GM23338 (cell line): ENCODE data around the gene SPN. TPM values are rescaled to one million over a fixed set of nuclear protein-coding genes. Genes with fewer than 3 reads are reported as not detected.
A peak's percentile ranks its signal among the peaks of the same experiment; 100 is the strongest.
"Not testable (repeated sequence)": the region's sequence is repeated elsewhere in the genome, so short reads cannot be mapped to it uniquely, and the experiment has no call there.

Experiments used
- ATAC-seq: fragments of 200-7000 bp; cut with Tn5 transposase; 3 replicates; pipeline ENCODE4 v1.9.1; 2020
- DNase-seq: peaks from one replicate; pipeline ENCODE4 v3.0.0-alpha.2; 2015; ENCODE audit warnings: low spot score
- H2AFZ ChIP-seq: fragments of 200-600 bp; sonication (generic); 2 replicates; pipeline ENCODE4 v1.8.0; 2016; ENCODE audit warnings: antibody characterized with exemption, mild to moderate bottlenecking, moderate library complexity
- H3F3A ChIP-seq: fragments of 200-600 bp; sonication (generic); replicated peaks from 2 replicates; pipeline ENCODE4 v1.8.0; 2017; ENCODE audit warnings: antibody characterized with exemption, mixed run types, low read depth
- H3K27ac ChIP-seq: fragments of 200-600 bp; sonication (generic); 2 replicates; pipeline ENCODE4 v1.6.1; 2016; ENCODE audit warnings: low read depth
- H3K27me3 ChIP-seq: fragments of 200-600 bp; sonication (generic); 2 replicates; pipeline ENCODE4 v1.8.0; 2016; ENCODE audit warnings: mild to moderate bottlenecking, mixed run types, moderate library complexity; ENCODE audit not compliant: insufficient read depth
- H3K36me3 ChIP-seq: fragments of 200-600 bp; sonication (generic); 2 replicates; pipeline ENCODE4 v1.8.0; 2016; ENCODE audit warnings: mild to moderate bottlenecking; ENCODE audit not compliant: insufficient read depth
- H3K4me1 ChIP-seq: fragments of 200-600 bp; sonication (generic); 2 replicates; pipeline ENCODE4 v1.8.0; 2016; ENCODE audit warnings: mild to moderate bottlenecking, moderate library complexity; ENCODE audit not compliant: insufficient read depth
- H3K4me2 ChIP-seq: fragments of 200-600 bp; sonication (generic); 2 replicates; pipeline ENCODE4 v1.7.1; 2017; ENCODE audit warnings: mixed run types
- H3K4me3 ChIP-seq: fragments of 200-600 bp; sonication (generic); 2 replicates; pipeline ENCODE4 v1.6.1; 2016; ENCODE audit warnings: mixed run types
- H3K79me2 ChIP-seq: fragments of 200-600 bp; sonication (generic); replicated peaks from 2 replicates; pipeline ENCODE4 v1.8.0; 2017; ENCODE audit warnings: mild to moderate bottlenecking; ENCODE audit not compliant: insufficient read depth
- H3K9me2 ChIP-seq: fragments of 200-600 bp; sonication (generic); 2 replicates; pipeline ENCODE4 v1.8.0; 2017; ENCODE audit not compliant: insufficient read depth
- H4K20me1 ChIP-seq: fragments of 200-600 bp; sonication (generic); replicated peaks from 2 replicates; pipeline ENCODE4 v1.8.0; 2017; ENCODE audit warnings: mild to moderate bottlenecking; ENCODE audit not compliant: insufficient read depth
- H3K27ac Mint-ChIP-seq: 2 replicates; pipeline ENCODE4 v1.8.0; 2020; ENCODE audit warnings: inconsistent platforms, mild to moderate bottlenecking, moderate library complexity, mixed read lengths
- H3K27me3 Mint-ChIP-seq: 3 replicates; pipeline ENCODE4 v1.8.0; 2022; ENCODE audit warnings: low read depth, mild to moderate bottlenecking, moderate library complexity, mixed read lengths, inconsistent platforms; ENCODE audit not compliant: insufficient read depth, poor library complexity
- H3K36me3 Mint-ChIP-seq: 3 replicates; pipeline ENCODE4 v1.8.0; 2021; ENCODE audit warnings: low read depth, mild to moderate bottlenecking, inconsistent platforms, moderate library complexity, mixed read lengths
- H3K4me1 Mint-ChIP-seq: 3 replicates; pipeline ENCODE4 v1.8.0; 2020; ENCODE audit warnings: mild to moderate bottlenecking, inconsistent platforms, mixed read lengths
- H3K4me3 Mint-ChIP-seq: 3 replicates; pipeline ENCODE4 v1.8.0; 2021; ENCODE audit warnings: moderate library complexity, mild to moderate bottlenecking, inconsistent platforms, mixed read lengths
- H3K9me3 Mint-ChIP-seq: 3 replicates; pipeline ENCODE4 v1.8.0; 2020; ENCODE audit warnings: moderate library complexity, mild to moderate bottlenecking, inconsistent platforms, mixed read lengths
- CREB1 ChIP-seq: fragments of 250-450 bp; sonication (Bioruptor Pico); IDR thresholded peaks from 2 replicates; pipeline ENCODE4 v1.5.0; 2020; ENCODE audit warnings: low read depth, mild to moderate bottlenecking, moderate library complexity
- EZH2 ChIP-seq: fragments of 200-600 bp; sonication (generic); IDR thresholded peaks from one replicate; pipeline ENCODE4 v1.8.0; 2017; ENCODE audit warnings: antibody characterized with exemption, mild to moderate bottlenecking, low read depth; ENCODE audit not compliant: unreplicated experiment
- EZH2phosphoT487 ChIP-seq: fragments of 200-600 bp; sonication (generic); IDR thresholded peaks from one replicate; pipeline ENCODE4 v1.8.1; 2018; ENCODE audit warnings: antibody characterized with exemption; ENCODE audit not compliant: unreplicated experiment
- POLR2AphosphoS5 ChIP-seq: IDR thresholded peaks from 2 replicates; pipeline ENCODE4 v1.6.1; 2016; ENCODE audit warnings: antibody characterized with exemption, low read depth
- ZNF114 ChIP-seq: fragments of 250-450 bp; sonication (Bioruptor Pico); IDR thresholded peaks from 2 replicates; pipeline ENCODE4 v1.5.0; 2020; ENCODE audit warnings: mild to moderate bottlenecking, moderate library complexity
- polyA plus RNA-seq: library from polyadenylated mRNA; unstranded; fragments of >200 nt; fragmentation: Nextera tagmentation; extraction: Ambion mirVana; gene quantifications from 2 replicates; pipeline ENCODE4 v1.2.1, GENCODE V29; 2016
- total RNA-seq: library from RNA; depleted of rRNA; stranded (reverse); fragments of >200 nt; shearing (Covaris generic); gene quantifications from 2 replicates; pipeline ENCODE4 v1.2.3, GENCODE V29; 2014
- TF ChIP-seq, protein P1 (sequence below): fragments of 250-450 bp; sonication (Bioruptor Pico); IDR thresholded peaks from 2 replicates; pipeline ENCODE4 v1.5.0; 2020; ENCODE audit warnings: mild to moderate bottlenecking, moderate library complexity
- TF ChIP-seq, protein P2 (sequence below): IDR thresholded peaks from one replicate; pipeline ENCODE4 v1.6.1; 2018; ENCODE audit warnings: antibody characterized with exemption; ENCODE audit not compliant: unreplicated experiment
- TF ChIP-seq, protein P3 (sequence below): IDR thresholded peaks from 2 replicates; pipeline ENCODE4 v1.6.1; 2016; ENCODE audit warnings: antibody characterized with exemption

Gene SPN
- total and polyA plus RNA-seq, 2 experiments from 2014 or later = 0.52 to 2.3 TPM

- TF ChIP-seq, protein P1, sequence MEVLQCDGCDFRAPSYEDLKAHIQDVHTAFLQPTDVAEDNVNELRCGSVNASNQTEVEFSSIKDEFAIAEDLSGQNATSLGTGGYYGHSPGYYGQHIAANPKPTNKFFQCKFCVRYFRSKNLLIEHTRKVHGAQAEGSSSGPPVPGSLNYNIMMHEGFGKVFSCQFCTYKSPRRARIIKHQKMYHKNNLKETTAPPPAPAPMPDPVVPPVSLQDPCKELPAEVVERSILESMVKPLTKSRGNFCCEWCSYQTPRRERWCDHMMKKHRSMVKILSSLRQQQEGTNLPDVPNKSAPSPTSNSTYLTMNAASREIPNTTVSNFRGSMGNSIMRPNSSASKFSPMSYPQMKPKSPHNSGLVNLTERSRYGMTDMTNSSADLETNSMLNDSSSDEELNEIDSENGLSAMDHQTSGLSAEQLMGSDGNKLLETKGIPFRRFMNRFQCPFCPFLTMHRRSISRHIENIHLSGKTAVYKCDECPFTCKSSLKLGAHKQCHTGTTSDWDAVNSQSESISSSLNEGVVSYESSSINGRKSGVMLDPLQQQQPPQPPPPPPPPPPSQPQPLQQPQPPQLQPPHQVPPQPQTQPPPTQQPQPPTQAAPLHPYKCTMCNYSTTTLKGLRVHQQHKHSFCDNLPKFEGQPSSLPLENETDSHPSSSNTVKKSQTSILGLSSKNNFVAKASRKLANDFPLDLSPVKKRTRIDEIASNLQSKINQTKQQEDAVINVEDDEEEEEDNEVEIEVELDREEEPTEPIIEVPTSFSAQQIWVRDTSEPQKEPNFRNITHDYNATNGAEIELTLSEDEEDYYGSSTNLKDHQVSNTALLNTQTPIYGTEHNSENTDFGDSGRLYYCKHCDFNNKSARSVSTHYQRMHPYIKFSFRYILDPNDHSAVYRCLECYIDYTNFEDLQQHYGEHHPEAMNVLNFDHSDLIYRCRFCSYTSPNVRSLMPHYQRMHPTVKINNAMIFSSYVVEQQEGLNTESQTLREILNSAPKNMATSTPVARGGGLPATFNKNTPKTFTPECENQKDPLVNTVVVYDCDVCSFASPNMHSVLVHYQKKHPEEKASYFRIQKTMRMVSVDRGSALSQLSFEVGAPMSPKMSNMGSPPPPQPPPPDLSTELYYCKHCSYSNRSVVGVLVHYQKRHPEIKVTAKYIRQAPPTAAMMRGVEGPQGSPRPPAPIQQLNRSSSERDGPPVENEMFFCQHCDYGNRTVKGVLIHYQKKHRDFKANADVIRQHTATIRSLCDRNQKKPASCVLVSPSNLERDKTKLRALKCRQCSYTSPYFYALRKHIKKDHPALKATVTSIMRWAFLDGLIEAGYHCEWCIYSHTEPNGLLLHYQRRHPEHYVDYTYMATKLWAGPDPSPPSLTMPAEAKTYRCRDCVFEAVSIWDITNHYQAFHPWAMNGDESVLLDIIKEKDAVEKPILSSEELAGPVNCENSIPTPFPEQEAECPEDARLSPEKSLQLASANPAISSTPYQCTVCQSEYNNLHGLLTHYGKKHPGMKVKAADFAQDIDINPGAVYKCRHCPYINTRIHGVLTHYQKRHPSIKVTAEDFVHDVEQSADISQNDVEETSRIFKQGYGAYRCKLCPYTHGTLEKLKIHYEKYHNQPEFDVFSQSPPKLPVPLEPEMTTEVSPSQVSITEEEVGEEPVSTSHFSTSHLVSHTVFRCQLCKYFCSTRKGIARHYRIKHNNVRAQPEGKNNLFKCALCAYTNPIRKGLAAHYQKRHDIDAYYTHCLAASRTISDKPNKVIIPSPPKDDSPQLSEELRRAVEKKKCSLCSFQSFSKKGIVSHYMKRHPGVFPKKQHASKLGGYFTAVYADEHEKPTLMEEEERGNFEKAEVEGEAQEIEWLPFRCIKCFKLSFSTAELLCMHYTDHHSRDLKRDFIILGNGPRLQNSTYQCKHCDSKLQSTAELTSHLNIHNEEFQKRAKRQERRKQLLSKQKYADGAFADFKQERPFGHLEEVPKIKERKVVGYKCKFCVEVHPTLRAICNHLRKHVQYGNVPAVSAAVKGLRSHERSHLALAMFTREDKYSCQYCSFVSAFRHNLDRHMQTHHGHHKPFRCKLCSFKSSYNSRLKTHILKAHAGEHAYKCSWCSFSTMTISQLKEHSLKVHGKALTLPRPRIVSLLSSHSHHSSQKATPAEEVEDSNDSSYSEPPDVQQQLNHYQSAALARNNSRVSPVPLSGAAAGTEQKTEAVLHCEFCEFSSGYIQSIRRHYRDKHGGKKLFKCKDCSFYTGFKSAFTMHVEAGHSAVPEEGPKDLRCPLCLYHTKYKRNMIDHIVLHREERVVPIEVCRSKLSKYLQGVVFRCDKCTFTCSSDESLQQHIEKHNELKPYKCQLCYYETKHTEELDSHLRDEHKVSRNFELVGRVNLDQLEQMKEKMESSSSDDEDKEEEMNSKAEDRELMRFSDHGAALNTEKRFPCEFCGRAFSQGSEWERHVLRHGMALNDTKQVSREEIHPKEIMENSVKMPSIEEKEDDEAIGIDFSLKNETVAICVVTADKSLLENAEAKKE (CRISPR knock-in tag) = no peak
- no peak for TF ChIP-seq EZH2
- TF ChIP-seq CREB1 (CRISPR knock-in tag) = no peak
Measured at GRCh38 chr16:29651774-29652349, 11.2 kb upstream of the SPN start (continued).

DNA sequence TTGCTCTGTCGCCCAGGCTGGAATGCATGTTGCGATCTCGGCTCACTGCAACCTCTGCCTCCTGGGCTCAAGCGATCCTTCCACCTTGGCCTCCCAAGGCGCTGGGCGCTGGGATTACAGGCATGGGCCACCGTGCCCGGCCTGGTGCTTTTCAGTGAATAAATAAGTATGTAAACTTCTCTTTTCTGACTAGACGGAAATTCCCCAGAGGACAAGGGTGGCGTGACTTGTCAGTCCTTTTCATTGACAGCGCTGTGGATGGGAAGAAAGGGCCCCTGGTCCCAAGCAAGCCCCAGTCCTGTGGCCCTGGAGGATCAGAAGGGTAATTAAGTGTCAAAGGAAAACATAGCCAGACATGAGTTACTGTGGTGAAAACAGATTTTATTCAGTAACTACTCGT is 9.6 kb upstream of the SPN start:
- no peak overlapping the region for H3K4me3 ChIP-seq
- peaks cover 7% of the 10 kb centered on the region for H3K4me1 Mint-ChIP-seq
- H3K27me3 Mint-ChIP-seq = peaks cover 14% of the 10 kb centered on the region
- H4K20me1 ChIP-seq = no peaks in the 10 kb centered on the region
- no peak overlapping the region for H3K27ac Mint-ChIP-seq
- no peak for ATAC-seq
- H3K4me1 ChIP-seq = peaks cover 11% of the 10 kb centered on the region
- TF ChIP-seq EZH2 = no peak
- TF ChIP-seq ZNF114 (CRISPR knock-in tag) = no peak
- TF ChIP-seq CREB1 (CRISPR knock-in tag) = no peak
- TF ChIP-seq, protein P2, sequence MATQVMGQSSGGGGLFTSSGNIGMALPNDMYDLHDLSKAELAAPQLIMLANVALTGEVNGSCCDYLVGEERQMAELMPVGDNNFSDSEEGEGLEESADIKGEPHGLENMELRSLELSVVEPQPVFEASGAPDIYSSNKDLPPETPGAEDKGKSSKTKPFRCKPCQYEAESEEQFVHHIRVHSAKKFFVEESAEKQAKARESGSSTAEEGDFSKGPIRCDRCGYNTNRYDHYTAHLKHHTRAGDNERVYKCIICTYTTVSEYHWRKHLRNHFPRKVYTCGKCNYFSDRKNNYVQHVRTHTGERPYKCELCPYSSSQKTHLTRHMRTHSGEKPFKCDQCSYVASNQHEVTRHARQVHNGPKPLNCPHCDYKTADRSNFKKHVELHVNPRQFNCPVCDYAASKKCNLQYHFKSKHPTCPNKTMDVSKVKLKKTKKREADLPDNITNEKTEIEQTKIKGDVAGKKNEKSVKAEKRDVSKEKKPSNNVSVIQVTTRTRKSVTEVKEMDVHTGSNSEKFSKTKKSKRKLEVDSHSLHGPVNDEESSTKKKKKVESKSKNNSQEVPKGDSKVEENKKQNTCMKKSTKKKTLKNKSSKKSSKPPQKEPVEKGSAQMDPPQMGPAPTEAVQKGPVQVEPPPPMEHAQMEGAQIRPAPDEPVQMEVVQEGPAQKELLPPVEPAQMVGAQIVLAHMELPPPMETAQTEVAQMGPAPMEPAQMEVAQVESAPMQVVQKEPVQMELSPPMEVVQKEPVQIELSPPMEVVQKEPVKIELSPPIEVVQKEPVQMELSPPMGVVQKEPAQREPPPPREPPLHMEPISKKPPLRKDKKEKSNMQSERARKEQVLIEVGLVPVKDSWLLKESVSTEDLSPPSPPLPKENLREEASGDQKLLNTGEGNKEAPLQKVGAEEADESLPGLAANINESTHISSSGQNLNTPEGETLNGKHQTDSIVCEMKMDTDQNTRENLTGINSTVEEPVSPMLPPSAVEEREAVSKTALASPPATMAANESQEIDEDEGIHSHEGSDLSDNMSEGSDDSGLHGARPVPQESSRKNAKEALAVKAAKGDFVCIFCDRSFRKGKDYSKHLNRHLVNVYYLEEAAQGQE = no peak
- TF ChIP-seq, protein P3, sequence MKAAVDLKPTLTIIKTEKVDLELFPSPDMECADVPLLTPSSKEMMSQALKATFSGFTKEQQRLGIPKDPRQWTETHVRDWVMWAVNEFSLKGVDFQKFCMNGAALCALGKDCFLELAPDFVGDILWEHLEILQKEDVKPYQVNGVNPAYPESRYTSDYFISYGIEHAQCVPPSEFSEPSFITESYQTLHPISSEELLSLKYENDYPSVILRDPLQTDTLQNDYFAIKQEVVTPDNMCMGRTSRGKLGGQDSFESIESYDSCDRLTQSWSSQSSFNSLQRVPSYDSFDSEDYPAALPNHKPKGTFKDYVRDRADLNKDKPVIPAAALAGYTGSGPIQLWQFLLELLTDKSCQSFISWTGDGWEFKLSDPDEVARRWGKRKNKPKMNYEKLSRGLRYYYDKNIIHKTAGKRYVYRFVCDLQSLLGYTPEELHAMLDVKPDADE = no peak
- TF ChIP-seq EZH2phosphoT487 = no peak
- TF ChIP-seq POLR2AphosphoS5 = no peak
- no peaks in the 10 kb centered on the region for H3K27me3 ChIP-seq
- H2AFZ ChIP-seq = 0 out of 2 replicates have a peak overlapping the region, but pooled peaks have one; percentile 24
- no peaks in the 10 kb centered on the region for H3K79me2 ChIP-seq
- no peak overlapping the region for H3K4me2 ChIP-seq
- no peaks in the 10 kb centered on the region for H3K36me3 ChIP-seq
- no peaks in the 10 kb centered on the region for H3K9me2 ChIP-seq
- H3K4me3 Mint-ChIP-seq = no peak overlapping the region
- no peak overlapping the region for H3K27ac ChIP-seq
- peaks cover 6% of the 10 kb centered on the region; the same call in 1 of the 2 replicates for H3F3A ChIP-seq
- H3K9me3 Mint-ChIP-seq = no peaks in the 10 kb centered on the region
- H3K36me3 Mint-ChIP-seq = no peaks in the 10 kb centered on the region
- no peak for DNase-seq

- H3K27me3 ChIP-seq, ATAC-seq, H3K4me3 Mint-ChIP-seq, H3K9me3 Mint-ChIP-seq, H3K4me1 Mint-ChIP-seq, H3K27ac Mint-ChIP-seq, H3K36me3 ChIP-seq, H4K20me1 ChIP-seq, H3K79me2 ChIP-seq, H3F3A ChIP-seq, H3K4me3 ChIP-seq, H3K27ac ChIP-seq, DNase-seq, H3K4me2 ChIP-seq, H3K36me3 Mint-ChIP-seq, H3K9me2 ChIP-seq: not testable (repeated sequence)
- peaks cover 14% of the 10 kb centered on the region for H3K27me3 Mint-ChIP-seq
- H2AFZ ChIP-seq = 0 out of 2 replicates have a peak overlapping the region, but pooled peaks have one; percentile 24
- H3K4me1 ChIP-seq = peaks cover 11% of the 10 kb centered on the region
Measured at GRCh38 chr16:29653890-29654289, 9.2 kb upstream of the SPN start.
